RCC 7860 (cell line): ENCODE measurements around the gene AP1B1.

Experiments used
- DNase-seq: peaks from one replicate; pipeline ENCODE4 v3.0.0-alpha.2; 2015; ENCODE audit warnings: low spot score
- FAIRE-seq: peaks from 2 replicates; lab custom pipeline; 2012; peaks lifted over from hg19 to GRCh38; lab: Jason Lieb, UNC

AP1B1 gene

DNA sequence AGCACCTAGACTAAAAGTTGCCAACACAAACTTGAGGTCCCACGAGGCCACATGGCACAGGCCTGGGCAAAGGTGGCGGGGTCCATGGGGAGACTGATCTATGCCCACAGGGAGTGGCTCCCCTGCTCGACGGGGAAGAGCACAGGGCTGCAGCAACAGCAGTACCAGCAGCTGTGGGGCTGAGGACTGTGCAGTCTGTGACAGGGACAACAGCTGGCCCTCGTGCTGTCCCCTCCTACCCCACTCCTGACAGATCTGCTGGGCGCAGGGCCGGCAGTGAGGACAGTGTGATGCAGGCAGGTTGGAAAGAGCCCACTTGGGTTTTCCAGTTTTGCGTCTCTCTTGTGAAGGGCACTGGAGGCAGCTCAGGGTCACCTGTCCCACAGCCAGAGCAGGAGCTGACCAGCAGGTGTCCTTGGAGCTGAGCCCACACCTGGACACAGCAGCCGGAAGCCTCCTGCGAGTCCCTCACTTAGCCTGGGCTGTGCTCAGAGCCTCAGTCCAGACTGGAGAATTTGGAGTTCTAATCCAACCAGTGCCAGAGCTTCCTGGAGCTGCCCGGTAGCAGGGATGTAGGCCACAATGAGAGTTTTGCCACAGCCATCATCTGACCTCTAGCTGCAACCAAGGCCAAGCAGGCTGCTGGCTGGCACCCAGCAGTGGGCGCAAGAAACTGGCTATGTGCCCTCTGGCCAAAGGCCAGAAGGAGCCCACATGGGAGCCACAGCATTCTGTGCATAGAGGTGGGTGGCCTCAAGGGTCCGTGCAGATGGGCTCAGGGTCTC lies 85.5 kb downstream of the AP1B1 start:
- no peak for DNase-seq
- no peak for FAIRE-seq

- DNase-seq (no peak), FAIRE-seq (no peak)
These were observed 86.0 kb downstream of the AP1B1 start for GRCh38 chr22:29302402-29302680.

GRCh38 chr22:29301716-29302401 lies 86.5 kb downstream of the AP1B1 start:
- FAIRE-seq, result no peak

DNA sequence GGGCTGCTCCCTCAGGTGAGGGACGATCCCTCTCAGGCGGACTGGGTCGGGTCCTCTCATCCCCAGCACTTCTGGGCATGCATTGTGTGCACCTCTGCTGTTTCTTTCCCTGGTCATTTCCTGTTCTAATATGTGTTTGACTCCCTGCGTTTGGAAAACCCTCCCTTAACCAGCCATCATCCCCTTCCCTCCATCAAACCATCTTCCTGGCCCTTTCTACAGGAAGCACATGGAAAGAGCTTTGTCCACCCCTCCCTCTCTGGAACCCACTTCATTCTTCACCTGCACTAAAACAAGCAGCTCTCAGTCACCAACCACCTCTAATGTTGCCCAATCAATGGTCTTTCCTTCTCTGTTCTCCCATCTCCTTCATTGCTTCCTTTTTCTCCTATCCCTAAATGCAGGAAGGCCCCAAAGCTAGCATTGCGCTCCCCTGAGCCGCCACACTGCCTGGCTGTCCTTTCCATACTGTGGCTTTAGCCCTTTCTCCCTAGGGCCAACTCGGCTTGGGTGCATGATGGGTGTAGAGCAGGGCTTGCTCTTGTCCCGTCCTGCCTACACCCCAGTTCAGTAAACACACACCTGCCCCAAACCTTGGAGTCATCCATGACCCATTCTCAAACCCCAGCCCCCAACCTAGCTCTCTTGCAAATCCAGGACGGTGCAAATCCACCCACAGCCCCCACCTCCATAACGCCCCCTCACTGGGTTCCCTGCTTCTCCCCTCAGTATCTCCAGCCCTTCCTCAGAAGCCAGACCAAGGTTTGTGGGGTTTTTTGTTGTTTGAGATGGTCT lies 87.4 kb downstream of the AP1B1 start:
- FAIRE-seq, result no peak

More at GRCh38 chr22:29301716-29302401, 86.5 kb downstream of the AP1B1 start:
- no peak for DNase-seq

GRCh38 chr22:29300467-29300806 lies 87.9 kb downstream of the AP1B1 start:
- FAIRE-seq, result no peak

More for the DNA sequence above, 87.4 kb downstream of the AP1B1 start:
- no peak for DNase-seq

DNA sequence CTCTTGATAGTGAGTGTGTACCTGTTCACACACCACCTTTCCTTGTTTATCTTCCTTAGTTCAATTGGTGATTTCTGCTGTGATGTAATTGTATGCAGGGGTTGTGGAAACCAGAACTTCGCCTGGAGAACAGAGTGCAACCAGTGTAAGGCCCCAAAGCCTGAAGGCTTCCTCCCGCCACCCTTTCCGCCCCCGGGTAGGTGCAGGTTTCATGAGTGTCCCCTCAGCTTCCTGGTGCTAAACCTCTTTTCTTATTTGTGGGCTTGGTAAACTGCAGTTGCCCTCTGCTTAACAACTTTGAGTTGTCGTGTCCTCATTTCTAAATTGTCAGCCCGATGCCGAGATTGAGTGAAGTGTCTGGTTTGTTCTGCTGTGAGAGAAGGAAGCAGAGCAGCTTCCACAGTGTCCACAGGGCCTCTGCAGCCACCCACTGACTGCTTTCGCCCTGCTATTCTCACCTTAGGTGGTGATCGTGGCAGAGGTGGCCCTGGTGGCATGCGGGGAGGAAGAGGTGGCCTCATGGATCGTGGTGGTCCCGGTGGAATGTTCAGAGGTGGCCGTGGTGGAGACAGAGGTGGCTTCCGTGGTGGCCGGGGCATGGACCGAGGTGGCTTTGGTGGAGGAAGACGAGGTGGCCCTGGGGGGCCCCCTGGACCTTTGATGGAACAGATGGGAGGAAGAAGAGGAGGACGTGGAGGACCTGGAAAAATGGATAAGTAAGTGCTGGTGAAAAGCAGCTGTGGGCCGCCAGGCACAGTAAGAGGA lies 89.1 kb downstream of the AP1B1 start:
- no peak for DNase-seq
- FAIRE-seq, result no peak

More at GRCh38 chr22:29300467-29300806, 87.9 kb downstream of the AP1B1 start:
- no peak for DNase-seq

GRCh38 chr22:29298641-29299040 lies 89.7 kb downstream of the AP1B1 start:
- DNase-seq (no peak), FAIRE-seq (no peak)

DNA sequence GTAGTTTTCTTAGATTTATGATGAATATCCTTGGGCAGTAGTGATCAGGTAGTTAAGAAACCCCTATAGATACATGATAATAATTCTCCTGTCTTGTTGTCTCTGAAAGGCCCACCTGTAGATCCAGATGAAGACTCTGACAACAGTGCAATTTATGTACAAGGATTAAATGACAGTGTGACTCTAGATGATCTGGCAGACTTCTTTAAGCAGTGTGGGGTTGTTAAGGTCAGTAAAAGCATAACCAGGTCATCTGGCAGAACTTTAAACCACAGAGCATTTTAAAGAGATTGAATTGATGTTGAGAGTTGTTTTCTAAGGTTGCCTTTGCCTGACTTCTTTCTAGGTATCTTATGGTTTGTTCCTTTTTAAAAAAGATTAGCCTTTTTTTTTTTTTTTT lies 96.0 kb downstream of the AP1B1 start:
- DNase-seq, result no peak
- FAIRE-seq, result no peak

- FAIRE-seq (no peak), DNase-seq (no peak)
These were observed 97.2 kb downstream of the AP1B1 start for GRCh38 chr22:29291215-29291614.

GRCh38 chr22:29290061-29290460 lies 98.3 kb downstream of the AP1B1 start:
- DNase-seq (no peak), FAIRE-seq (no peak)

- no peak for FAIRE-seq
These were observed 99.5 kb downstream of the AP1B1 start for GRCh38 chr22:29288837-29289236.

GRCh38 chr22:29284196-29284595 lies 104.2 kb downstream of the AP1B1 start:
- FAIRE-seq (no peak), DNase-seq (no peak)

More at GRCh38 chr22:29288837-29289236, 99.5 kb downstream of the AP1B1 start:
- DNase-seq, result no peak

GRCh38 chr22:29277927-29278326 lies 110.4 kb downstream of the AP1B1 start:
- DNase-seq (no peak), FAIRE-seq (no peak)
